ENCODE data around the gene ISG15. TPM values are rescaled to one million over a fixed set of nuclear protein-coding genes. Genes with fewer than 3 reads are reported as not detected.
"Not testable (repeated sequence)": the region's sequence is repeated elsewhere in the genome, so short reads cannot be mapped to it uniquely, and the experiment has no call there.

Gene ISG15
- polyA plus RNA-seq, 3 donors = 13.7 to 18.1 (median 16.5) TPM

GRCh38 chr1:1005774-1006304 lies 7.5 kb upstream of the ISG15 start:
- no peak for DNase-seq

GRCh38 chr1:1006305-1007159 lies 6.8 kb upstream of the ISG15 start:
- no peak for DNase-seq

- not testable (repeated sequence) for DNase-seq
Measured at GRCh38 chr1:1010131-1010530, 3.2 kb upstream of the ISG15 start.

- DNase-seq = no peak
Measured at GRCh38 chr1:1011396-1011949, 1.8 kb upstream of the ISG15 start.

GRCh38 chr1:1012736-1013104 lies 577 bp upstream of the ISG15 start:
- DNase-seq = not testable (repeated sequence)

- DNase-seq = no peak
Measured at GRCh38 chr1:1013922-1014648, 788 bp downstream of the ISG15 start.

GRCh38 chr1:1014799-1015681 lies 1.7 kb downstream of the ISG15 start:
- no peak for DNase-seq

- DNase-seq = not testable (repeated sequence)
Measured at GRCh38 chr1:1017397-1018320, 4.4 kb downstream of the ISG15 start.

GRCh38 chr1:1018321-1018685 lies 5.0 kb downstream of the ISG15 start:
- not testable (repeated sequence) for DNase-seq

GRCh38 chr1:1019122-1019999 lies 6.1 kb downstream of the ISG15 start:
- peak; percentile 87 for DNase-seq

GRCh38 chr1:1020000-1020404 lies 6.7 kb downstream of the ISG15 start, which contains the start of gene AGRN:
Gene AGRN, plus strand, starts transcription at chr1:1020120. Its CDS starts 53 bp downstream, at chr1:1020173.
- no peak for DNase-seq

- DNase-seq = no peak
Measured at GRCh38 chr1:1020415-1021009, 7.2 kb downstream of the ISG15 start.

GRCh38 chr1:1021010-1021919 lies 8.0 kb downstream of the ISG15 start:
- no peak for DNase-seq

GRCh38 chr1:1021920-1022259 lies 8.6 kb downstream of the ISG15 start:
- DNase-seq = no peak

- DNase-seq = no peak
Measured at GRCh38 chr1:1022302-1023009, 9.2 kb downstream of the ISG15 start.

- no peak for DNase-seq
Measured at GRCh38 chr1:1023700-1024099, 10.4 kb downstream of the ISG15 start.

GRCh38 chr1:1024149-1024770 lies 11.0 kb downstream of the ISG15 start:
- DNase-seq = no peak

All from renal pelvis (tissue), 4 donors.